Liver (tissue), 3 donors: ENCODE data around the gene SLC25A44.

Experiments used
- CTCF ChIP-seq: fragments of 150-350 bp; IDR thresholded peaks from 2 replicates; pipeline ENCODE4 v1.5.1; 2017; ENCODE audit warnings: improper control_type of control experiment, low read depth, low read length; ENCODE audit not compliant: missing input control
- MAX ChIP-seq: IDR thresholded peaks from 2 replicates; pipeline ENCODE4 v1.6.1; 2016; ENCODE audit warnings: antibody characterized with exemption
- RAD21 ChIP-seq, 2 donors: IDR thresholded peaks; 2 replicates each; pipeline ENCODE4 v1.6.1; 2016; ENCODE audit warnings: antibody characterized with exemption in 2 of 2, mild to moderate bottlenecking in 2 of 2
- YY1 ChIP-seq: IDR thresholded peaks from 2 replicates; pipeline ENCODE4 v1.6.1; 2016; ENCODE audit warnings: antibody characterized with exemption, mild to moderate bottlenecking
- donor health status: healthy.
- donor health status: healthy.

GRCh38 chr1:156217871-156218270 lies 24.0 kb downstream of the SLC25A44 start:
- TF ChIP-seq CTCF (no peak), MAX (peak; percentile 15), YY1 (peak; percentile 30), RAD21 (IDR thresholded peaks at IDR 0.05) (peak in 1 of 2 donors; percentile 12)
